ENCODE measurements around the gene GATD1.

- no peak for TF ChIP-seq EP300 (IDR thresholded peaks at IDR 0.05)
- TF ChIP-seq CTCF (IDR thresholded peaks at IDR 0.05), result no peak
Measured at GRCh38 chr11:826227-826621, 48.9 kb upstream of the GATD1 start.

Measured in stomach (tissue), 4 donors.